HepG2 (cell line): Measurements from ENCODE around the gene FASTK. TPM values are rescaled to one million over a fixed set of nuclear protein-coding genes. Genes with fewer than 3 reads are reported as not detected.
A peak's percentile ranks its signal among the peaks of the same experiment; 100 is the strongest.

ENCODE experiments used
- FOXA1 ChIP-seq, 2 experiments: fragments of 450-650 bp in 1 of 2; sonication (generic) in 1 of 2; formaldehyde crosslinking in 1 of 2; IDR thresholded peaks; 2 replicates each; pipeline versions ENCODE4 v1.4.0 to v1.6.1; 2016 to 2020; ENCODE audit warnings: missing genetic modification reagents in 1 of 2
- GATAD1 ChIP-seq: IDR thresholded peaks from 2 replicates; pipeline ENCODE4 v1.6.1; 2016; ENCODE audit warnings: missing genetic modification reagents, missing compliant biosample characterization
- HDAC2 ChIP-seq: sonication (generic); formaldehyde crosslinking; IDR thresholded peaks from 2 replicates; pipeline ENCODE4 v1.4.0; 2020; ENCODE audit warnings: missing genetic modification reagents
- HNRNPL ChIP-seq: fragments of 200-400 bp; formaldehyde crosslinking; IDR thresholded peaks from 2 replicates; pipeline ENCODE4 v1.6.1; 2017; ENCODE audit warnings: mild to moderate bottlenecking, low read depth, low read length
- MED1 ChIP-seq: sonication (generic); formaldehyde crosslinking; IDR thresholded peaks from 2 replicates; pipeline ENCODE4 v1.4.0; 2020; ENCODE audit warnings: missing genetic modification reagents
- NR2F1 ChIP-seq, 2 experiments: fragments of 450-650 bp in 1 of 2; formaldehyde crosslinking in 1 of 2; IDR thresholded peaks; 2 replicates each; pipeline versions ENCODE4 v1.5.0 to v1.6.1; 2016 to 2020; ENCODE audit warnings: mild to moderate bottlenecking in 1 of 2, missing compliant biosample characterization in 1 of 2, missing genetic modification reagents in 1 of 2, moderate library complexity in 1 of 2
- NR2F6 ChIP-seq, 2 experiments: IDR thresholded peaks; 2 replicates each; pipeline ENCODE4 v1.6.1; 2016; ENCODE audit warnings: antibody characterized with exemption in 1 of 2, mild to moderate bottlenecking in 1 of 2
- RCOR2 ChIP-seq: IDR thresholded peaks from 2 replicates; pipeline ENCODE4 v1.6.1; 2016; ENCODE audit warnings: missing biosample characterization, missing genetic modification reagents
- SALL1 ChIP-seq: sonication (generic); formaldehyde crosslinking; IDR thresholded peaks from 2 replicates; pipeline ENCODE4 v1.8.0; 2022; ENCODE audit warnings: mild to moderate bottlenecking, missing genetic modification reagents
- TAF1 ChIP-seq: sonication (generic); formaldehyde crosslinking; IDR thresholded peaks from 2 replicates; pipeline ENCODE4 v1.4.0; 2020; ENCODE audit warnings: missing genetic modification reagents
- ZBTB42 ChIP-seq: sonication (generic); formaldehyde crosslinking; IDR thresholded peaks from 2 replicates; pipeline ENCODE4 v1.5.0; 2020; ENCODE audit warnings: mild to moderate bottlenecking, missing genetic modification reagents
- ZNF891 ChIP-seq: sonication (generic); formaldehyde crosslinking; IDR thresholded peaks from 2 replicates; pipeline ENCODE4 v1.5.0; 2020; ENCODE audit warnings: mild to moderate bottlenecking, missing genetic modification reagents
- polyA plus RNA-seq, 8 experiments: library from polyadenylated mRNA; depleted of rRNA in 3 of 8; stranded (reverse) in 7 of 8; unstranded in 1 of 8; fragments of >200 nt; fragmentation: Illumina TruSeq in 4 of 8; extraction: Trizol in 4 of 8; gene quantifications; 2 replicates each; pipeline versions ENCODE4 v1.2.1 to v1.2.3, GENCODE V29; 2011 to 2016; ENCODE audit warnings: low read depth in 4 of 8, missing spikeins in 1 of 8, mixed read lengths in 1 of 8; ENCODE audit not compliant: insufficient read depth in 1 of 8
- total RNA-seq, 5 experiments: library from RNA; depleted of rRNA; stranded (reverse); fragments of >200 nt; fragmentation: Illumina TruSeq; extraction: Trizol; gene quantifications; 2 replicates each; pipeline ENCODE4 v1.2.3, GENCODE V29; 2016; ENCODE audit warnings: low read depth in 1 of 5
- TF ChIP-seq, protein P1 (sequence below): sonication (generic); formaldehyde crosslinking; IDR thresholded peaks from 2 replicates; pipeline ENCODE4 v1.8.0; 2022; ENCODE audit warnings: mild to moderate bottlenecking, missing genetic modification reagents, moderate library complexity
- TF ChIP-seq, protein P2 (sequence below): sonication (generic); formaldehyde crosslinking; IDR thresholded peaks from 2 replicates; pipeline ENCODE4 v1.4.0; 2020; ENCODE audit warnings: missing genetic modification reagents, borderline replicate concordance
- TF ChIP-seq, protein P3 (sequence below): sonication (generic); formaldehyde crosslinking; IDR thresholded peaks from 2 replicates; pipeline ENCODE4 v1.4.0; 2020; ENCODE audit warnings: missing genetic modification reagents, borderline replicate concordance
- TF ChIP-seq, protein P4 (sequence below): sonication (generic); formaldehyde crosslinking; IDR thresholded peaks from 2 replicates; pipeline ENCODE4 v1.4.0; 2020; ENCODE audit warnings: missing genetic modification reagents
- TF ChIP-seq, protein P5 (sequence below): sonication (generic); formaldehyde crosslinking; IDR thresholded peaks from 2 replicates; pipeline ENCODE4 v1.4.0; 2020; ENCODE audit warnings: missing genetic modification reagents

Gene FASTK
- total and polyA plus RNA-seq, 2 of the 13 experiments (the other 11 are each of a cell fraction or from before 2014, with no cell fraction given) = 52.9 to 55.7 TPM

DNA sequence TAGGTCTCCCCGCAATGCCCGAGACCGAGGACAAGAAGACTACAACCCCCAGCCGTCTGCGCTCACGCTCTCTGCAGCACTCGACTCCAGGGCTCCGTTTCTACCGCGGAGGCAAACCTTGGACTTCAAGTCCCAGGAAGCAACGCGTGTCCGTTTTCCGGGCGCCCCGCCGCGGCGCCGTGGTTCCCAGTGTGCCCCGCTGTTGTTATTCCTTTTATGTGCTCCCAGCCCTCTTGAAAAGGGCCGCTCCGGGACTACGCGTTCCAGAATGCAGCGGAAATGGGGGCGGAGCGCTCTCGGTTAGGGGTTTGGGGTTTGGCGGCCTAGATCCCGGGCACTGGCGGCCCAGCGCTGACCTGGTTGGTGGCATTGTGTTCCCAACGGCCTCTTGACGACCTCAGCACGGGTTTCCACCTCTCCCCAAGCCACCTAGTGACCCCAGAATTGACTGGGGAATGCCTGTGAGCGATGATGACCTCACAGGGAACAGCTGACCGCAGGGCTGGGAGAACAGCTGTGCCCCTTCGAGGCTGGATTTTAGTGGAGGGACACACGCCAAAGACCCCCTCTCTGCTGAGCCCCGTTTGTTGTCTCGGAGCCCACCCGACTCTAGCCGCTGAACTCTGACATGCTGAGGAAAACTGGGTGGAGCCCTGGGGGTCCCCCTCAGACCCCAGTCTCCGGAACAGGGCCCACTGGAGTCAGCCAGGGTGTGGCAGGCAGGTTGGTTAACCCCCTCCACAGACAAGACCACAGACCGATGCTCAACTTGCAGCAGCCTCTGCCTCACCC, 22.4 kb downstream of the FASTK start (continued):
- TF ChIP-seq, protein P1, sequence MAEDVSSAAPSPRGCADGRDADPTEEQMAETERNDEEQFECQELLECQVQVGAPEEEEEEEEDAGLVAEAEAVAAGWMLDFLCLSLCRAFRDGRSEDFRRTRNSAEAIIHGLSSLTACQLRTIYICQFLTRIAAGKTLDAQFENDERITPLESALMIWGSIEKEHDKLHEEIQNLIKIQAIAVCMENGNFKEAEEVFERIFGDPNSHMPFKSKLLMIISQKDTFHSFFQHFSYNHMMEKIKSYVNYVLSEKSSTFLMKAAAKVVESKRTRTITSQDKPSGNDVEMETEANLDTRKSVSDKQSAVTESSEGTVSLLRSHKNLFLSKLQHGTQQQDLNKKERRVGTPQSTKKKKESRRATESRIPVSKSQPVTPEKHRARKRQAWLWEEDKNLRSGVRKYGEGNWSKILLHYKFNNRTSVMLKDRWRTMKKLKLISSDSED (CRISPR knock-in tag) = no peak
- TF ChIP-seq NR2F6 (IDR thresholded peaks at IDR 0.05) = no peak
- TF ChIP-seq NR2F6 (CRISPR knock-in tag; IDR thresholded peaks at IDR 0.05) = peak; percentile 8; the same call in 1 of the 2 replicates
- TF ChIP-seq ZNF891 (CRISPR knock-in tag) = peak; percentile 53; the same call in 1 of the 2 replicates
- TF ChIP-seq, protein P2, sequence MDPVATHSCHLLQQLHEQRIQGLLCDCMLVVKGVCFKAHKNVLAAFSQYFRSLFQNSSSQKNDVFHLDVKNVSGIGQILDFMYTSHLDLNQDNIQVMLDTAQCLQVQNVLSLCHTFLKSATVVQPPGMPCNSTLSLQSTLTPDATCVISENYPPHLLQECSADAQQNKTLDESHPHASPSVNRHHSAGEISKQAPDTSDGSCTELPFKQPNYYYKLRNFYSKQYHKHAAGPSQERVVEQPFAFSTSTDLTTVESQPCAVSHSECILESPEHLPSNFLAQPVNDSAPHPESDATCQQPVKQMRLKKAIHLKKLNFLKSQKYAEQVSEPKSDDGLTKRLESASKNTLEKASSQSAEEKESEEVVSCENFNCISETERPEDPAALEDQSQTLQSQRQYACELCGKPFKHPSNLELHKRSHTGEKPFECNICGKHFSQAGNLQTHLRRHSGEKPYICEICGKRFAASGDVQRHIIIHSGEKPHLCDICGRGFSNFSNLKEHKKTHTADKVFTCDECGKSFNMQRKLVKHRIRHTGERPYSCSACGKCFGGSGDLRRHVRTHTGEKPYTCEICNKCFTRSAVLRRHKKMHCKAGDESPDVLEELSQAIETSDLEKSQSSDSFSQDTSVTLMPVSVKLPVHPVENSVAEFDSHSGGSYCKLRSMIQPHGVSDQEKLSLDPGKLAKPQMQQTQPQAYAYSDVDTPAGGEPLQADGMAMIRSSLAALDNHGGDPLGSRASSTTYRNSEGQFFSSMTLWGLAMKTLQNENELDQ = no peak
- peak; percentile 52; the same call in 1 of the 2 replicates for TF ChIP-seq TAF1 (CRISPR knock-in tag)
- no peak for TF ChIP-seq RCOR2
- no peak for TF ChIP-seq HDAC2 (CRISPR knock-in tag)
- no peak for TF ChIP-seq NR2F1 (CRISPR knock-in tag; IDR thresholded peaks at IDR 0.05)
- TF ChIP-seq HNRNPL = 0 out of 2 replicates have a peak, but pooled peaks have one; percentile 39
- TF ChIP-seq, protein P3, sequence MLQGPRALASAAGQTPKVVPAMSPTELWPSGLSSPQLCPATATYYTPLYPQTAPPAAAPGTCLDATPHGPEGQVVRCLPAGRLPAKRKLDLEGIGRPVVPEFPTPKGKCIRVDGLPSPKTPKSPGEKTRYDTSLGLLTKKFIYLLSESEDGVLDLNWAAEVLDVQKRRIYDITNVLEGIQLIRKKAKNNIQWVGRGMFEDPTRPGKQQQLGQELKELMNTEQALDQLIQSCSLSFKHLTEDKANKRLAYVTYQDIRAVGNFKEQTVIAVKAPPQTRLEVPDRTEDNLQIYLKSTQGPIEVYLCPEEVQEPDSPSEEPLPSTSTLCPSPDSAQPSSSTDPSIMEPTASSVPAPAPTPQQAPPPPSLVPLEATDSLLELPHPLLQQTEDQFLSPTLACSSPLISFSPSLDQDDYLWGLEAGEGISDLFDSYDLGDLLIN (CRISPR knock-in tag) = peak; percentile 17; the same call in 1 of the 2 replicates
- TF ChIP-seq, protein P4, sequence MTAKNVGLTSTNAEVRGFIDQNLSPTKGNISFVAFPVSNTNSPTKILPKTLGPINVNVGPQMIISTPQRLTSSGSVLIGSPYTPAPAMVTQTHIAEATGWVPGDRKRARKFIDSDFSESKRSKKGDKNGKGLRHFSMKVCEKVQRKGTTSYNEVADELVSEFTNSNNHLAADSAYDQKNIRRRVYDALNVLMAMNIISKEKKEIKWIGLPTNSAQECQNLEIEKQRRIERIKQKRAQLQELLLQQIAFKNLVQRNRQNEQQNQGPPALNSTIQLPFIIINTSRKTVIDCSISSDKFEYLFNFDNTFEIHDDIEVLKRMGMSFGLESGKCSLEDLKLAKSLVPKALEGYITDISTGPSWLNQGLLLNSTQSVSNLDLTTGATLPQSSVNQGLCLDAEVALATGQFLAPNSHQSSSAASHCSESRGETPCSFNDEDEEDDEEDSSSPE (CRISPR knock-in tag) = peak; percentile 78
- no peak for TF ChIP-seq ZBTB42 (CRISPR knock-in tag)
- TF ChIP-seq, protein P5, sequence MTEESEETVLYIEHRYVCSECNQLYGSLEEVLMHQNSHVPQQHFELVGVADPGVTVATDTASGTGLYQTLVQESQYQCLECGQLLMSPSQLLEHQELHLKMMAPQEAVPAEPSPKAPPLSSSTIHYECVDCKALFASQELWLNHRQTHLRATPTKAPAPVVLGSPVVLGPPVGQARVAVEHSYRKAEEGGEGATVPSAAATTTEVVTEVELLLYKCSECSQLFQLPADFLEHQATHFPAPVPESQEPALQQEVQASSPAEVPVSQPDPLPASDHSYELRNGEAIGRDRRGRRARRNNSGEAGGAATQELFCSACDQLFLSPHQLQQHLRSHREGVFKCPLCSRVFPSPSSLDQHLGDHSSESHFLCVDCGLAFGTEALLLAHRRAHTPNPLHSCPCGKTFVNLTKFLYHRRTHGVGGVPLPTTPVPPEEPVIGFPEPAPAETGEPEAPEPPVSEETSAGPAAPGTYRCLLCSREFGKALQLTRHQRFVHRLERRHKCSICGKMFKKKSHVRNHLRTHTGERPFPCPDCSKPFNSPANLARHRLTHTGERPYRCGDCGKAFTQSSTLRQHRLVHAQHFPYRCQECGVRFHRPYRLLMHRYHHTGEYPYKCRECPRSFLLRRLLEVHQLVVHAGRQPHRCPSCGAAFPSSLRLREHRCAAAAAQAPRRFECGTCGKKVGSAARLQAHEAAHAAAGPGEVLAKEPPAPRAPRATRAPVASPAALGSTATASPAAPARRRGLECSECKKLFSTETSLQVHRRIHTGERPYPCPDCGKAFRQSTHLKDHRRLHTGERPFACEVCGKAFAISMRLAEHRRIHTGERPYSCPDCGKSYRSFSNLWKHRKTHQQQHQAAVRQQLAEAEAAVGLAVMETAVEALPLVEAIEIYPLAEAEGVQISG = peak; percentile 93
- TF ChIP-seq MED1 (CRISPR knock-in tag) = peak; percentile 64
- TF ChIP-seq GATAD1 (CRISPR knock-in tag) = peak; percentile 76
- TF ChIP-seq FOXA1 (IDR thresholded peaks at IDR 0.05) = no peak
- TF ChIP-seq FOXA1 (CRISPR knock-in tag; IDR thresholded peaks at IDR 0.05) = no peak
- peak; percentile 69; the same call in 1 of the 2 replicates for TF ChIP-seq SALL1 (CRISPR knock-in tag)
